ENCODE data around the gene UNC5A.
A peak's percentile ranks its signal among the peaks of the same experiment; 100 is the strongest.

The UNC5A gene

DNA sequence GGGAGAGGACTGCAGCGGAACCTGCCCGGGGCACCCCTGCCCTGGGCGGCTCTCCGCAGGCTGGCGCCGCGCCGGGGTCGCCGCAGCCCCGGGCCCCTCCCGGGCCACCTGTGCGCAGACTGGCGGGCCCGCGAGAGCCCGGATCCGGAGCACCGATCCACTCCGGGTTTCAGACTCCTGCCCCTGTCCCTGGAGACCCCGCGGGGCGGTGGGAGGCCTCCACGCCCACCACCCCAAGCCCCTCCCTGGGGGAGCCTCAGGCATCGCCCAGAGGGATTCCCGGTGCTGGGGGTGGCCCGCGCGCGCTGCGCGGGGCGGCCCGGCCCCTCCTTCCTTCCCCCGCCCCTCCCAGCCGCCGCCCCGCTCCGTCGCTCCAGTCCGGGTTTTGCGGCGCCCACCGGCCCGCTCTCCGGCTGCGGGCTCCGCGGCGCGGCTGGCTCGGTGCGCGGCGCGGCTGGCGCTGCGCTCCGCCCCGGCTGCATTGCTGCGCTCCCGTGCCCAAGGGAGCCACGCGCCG lies at the start of gene UNC5A:
Gene UNC5A, plus strand, starts transcription at position 479 of the 517 bp plus-strand sequence. CDS start 192 bp downstream, outside the sequence.
- peak; percentile 74 for DNase-seq

DNA sequence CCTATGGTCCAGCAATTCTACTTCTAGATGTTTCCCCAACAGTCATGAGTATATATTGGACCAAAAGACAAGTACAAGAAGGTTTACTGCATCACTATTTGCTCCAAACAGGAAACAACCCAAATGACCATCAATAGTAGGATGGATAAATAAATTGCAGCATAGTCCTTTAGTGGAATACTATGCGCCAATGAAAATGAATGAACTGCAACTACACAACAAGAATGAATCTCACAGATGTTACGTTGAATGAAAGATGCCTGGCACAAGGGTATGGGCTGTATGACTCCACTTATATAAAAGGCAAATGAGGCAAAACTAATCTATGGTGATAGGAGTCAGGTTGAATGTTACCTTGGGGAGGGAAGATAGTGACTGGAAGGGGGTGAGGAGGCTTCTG lies 48.6 kb upstream of the UNC5A start:
- no peak for DNase-seq

DNA sequence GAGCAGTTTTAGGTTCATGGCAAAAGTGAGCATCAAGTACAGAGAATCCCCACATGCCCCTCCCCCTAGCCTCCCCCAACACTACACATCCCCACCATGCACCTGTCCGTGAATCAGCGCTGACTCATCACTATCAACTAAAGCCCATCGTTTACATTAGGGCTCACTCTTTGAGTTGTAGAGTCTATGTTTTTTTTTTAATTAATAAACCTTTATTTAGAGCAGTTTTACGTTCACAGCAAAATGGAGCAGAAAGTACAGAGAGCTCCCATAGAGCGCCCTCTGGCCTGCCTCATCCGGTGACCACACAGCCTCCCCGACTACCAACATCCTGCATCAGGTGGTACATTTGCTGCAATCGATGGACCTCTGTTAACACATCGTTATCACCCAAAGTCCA lies 47.9 kb upstream of the UNC5A start:
- no peak for DNase-seq

DNA sequence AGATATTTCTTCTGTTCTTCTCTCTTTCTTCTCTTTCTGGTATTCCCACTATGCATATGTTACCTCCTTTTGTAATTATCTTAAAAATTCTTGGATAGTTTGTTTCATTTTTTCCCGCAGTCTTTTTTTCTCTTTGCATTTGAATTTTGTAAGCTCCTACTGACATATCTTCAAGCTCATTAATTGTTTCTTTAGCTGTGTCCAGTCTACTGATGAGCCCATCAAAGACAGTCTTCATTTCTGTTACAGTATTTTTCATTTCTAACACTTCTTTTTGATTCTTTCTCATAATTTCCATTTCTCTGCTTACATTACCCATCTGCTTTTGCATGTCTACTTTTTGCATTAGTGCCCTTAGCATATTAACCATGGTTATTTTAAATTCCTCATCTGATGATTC lies 44.7 kb upstream of the UNC5A start:
- no peak for DNase-seq

DNA sequence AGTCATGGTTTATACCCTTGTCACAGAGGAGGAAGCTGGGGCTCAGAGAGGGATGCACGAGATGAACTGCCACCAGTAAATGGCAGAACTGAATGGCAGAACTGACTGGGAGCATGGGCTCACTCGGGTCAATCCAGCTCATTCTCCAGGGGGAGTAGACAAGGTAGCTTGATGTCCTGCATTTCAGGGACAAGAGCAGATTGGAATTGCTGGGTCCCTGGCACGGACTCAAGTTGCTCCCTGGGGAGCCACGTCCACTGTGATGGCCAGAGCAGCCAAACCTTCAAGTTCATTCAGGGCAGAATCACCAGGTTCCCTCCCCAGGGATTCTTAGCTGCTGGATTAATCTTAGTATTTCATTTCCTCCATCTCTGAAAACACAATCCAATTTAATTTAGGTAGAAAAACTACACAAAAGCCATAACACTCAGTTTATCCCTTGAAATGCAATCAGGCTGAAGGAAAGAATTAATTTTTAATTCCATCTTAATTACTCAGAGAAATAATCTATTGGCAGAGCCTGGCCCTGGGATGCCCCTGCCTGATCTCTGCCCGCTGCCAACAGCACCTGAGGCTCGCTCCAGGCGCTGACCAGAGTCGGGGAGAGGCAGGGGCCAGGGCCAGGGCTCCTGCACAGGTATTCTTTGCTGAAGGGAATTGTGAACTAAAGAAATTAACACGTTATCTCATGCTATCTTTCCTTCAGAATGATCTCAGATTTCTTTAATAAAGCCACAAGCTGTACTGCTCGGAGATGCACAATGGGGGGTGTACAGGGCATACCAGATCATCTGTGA lies 42.0 kb upstream of the UNC5A start:
- no peak for DNase-seq

DNA sequence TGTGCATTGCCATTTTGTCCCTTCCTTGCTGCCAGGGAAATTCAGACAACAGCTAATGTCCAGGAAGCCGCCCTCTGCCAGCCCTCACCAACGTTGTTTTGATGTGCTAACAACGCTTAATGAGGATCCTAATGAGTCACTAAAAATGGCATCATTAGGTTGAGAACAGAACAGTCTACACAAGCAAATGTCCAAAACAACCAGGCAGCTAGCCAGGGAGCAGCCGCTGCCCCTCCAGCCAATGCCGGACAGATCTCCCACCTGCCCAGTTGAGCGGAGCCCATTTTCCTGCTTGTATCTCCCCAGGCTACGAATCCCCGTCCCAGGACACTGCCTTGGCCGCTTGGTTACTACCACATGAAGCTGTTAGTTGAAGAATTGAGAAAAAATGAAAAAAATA lies 40.4 kb upstream of the UNC5A start:
- no peak for DNase-seq

DNA sequence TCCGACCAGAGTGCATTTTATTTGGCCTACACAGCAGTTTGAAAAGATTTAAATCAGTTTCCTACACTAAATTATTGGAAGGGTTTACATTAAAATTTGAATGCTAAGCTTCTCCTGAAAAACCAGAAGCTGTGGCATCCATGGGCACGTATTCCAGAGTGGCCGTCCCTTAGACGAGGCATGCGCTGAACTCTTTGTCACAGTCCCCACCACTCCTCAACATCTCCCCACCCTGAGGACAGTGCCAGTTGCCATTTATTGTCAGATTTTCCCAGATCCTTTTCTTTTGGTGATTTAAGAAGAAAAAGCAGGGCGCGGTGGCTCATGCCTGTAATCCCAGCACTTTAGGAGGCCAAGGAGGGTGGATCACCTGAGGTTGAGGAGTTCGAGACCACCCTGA lies 39.9 kb upstream of the UNC5A start:
- DNase-seq: no peak

DNA sequence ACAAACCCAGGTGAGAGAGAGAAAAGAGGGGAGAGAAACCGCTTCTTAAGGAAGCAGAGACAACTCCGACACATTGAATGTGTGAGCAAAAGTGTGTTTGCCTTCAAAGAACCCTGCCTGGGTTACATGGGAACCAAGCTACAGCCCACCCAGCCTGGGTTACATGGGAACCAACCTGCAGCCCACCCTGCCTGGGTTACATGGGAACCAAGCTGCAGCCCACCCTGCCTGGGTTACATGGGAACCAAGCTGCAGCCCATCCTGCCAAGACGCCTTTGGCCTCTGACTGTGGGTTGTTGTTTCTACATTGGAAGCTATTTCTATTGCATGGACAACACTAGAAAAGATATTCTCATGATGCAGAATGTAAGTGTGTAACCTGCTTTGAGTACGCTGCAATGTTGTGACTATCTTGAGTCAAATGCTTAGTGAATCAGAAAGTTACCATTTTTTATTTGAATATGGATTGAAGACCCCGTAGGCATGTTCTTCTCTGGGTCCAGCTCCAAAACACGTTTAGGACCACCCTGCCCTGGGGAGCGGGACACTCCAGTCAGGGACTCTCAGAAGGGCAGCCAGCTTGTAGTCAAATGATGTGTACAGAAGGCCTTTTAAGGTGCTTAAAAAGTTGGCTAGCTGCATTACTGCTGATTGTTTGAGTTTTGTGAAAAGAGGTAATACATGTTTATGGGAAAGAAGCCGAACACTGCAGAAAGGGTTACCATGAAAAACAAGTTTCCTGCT lies 39.1 kb upstream of the UNC5A start:
- DNase-seq: no peak

DNA sequence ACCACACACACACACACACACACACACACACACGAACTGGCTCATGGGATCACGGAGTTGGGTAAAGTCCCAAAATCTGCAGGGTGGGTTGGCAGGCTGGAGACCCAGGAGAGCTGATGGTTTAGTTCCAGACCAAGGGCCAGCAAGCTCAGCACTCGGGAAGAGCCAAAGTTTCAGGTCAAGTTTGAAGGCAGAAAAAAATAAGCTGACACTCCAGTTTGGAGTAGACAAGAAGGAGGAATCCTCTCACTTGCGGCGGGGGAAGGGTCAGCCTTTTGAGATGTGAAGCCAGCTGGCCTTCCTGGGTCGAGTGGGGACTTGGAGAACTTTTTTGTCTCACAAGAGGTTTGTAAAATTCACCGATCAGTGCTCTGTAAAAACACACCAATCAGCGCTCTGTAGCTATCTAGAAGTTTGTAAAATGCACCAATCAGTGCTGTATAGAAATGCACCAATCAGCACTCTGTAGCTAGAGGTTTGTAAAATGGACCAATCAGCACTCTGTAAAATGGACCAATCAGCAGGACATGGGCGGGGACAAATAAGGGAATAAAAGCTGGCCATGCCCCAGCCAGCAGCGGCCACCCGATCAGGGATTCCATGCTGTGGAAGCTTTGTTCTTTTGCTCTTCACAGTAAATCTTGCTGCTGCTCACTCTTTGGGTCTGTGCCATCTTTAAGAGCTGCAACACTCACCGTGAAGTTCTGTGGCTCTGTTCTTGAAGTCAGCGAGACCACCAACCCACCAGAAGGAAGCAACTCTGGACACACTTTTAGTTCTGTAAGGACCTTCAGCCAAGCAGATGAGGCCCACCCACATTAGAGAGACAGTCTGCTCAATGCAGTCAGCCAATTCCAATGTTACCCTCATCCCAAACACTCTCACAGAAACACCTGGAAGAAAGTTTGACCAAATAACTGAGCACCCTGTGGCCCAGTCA lies 37.8 kb upstream of the UNC5A start:
- no peak for DNase-seq

DNA sequence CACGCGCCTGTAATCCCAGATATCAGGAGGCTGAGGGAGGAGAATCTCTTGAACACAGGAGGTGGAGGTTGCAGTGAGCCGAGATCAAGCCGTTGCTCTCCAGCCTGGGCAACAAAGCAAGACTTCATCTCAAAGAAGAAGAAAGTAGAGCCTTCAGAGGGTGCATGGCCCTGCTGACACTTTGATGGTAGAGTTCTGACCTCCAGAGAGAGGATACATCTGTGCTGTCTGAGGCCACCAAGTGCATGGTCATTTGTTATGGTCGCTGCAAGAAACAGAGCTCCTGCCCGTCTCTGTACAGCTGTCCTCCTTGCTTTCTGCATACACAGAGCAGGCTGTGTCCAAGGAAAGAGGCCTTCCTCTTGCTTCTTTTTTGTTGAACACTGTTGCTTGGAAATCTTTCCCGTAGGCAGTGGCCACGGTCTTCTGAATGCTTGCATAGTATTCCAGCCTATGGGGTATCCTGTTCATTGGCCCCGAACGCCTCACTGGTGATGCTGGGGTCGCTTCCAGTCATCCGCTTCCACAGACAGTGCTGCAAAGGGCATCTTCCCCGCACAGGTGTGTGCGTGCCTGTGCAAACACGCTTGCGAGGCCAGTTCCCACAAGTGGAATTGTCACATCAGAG lies 36.8 kb upstream of the UNC5A start:
- DNase-seq: no peak

DNA sequence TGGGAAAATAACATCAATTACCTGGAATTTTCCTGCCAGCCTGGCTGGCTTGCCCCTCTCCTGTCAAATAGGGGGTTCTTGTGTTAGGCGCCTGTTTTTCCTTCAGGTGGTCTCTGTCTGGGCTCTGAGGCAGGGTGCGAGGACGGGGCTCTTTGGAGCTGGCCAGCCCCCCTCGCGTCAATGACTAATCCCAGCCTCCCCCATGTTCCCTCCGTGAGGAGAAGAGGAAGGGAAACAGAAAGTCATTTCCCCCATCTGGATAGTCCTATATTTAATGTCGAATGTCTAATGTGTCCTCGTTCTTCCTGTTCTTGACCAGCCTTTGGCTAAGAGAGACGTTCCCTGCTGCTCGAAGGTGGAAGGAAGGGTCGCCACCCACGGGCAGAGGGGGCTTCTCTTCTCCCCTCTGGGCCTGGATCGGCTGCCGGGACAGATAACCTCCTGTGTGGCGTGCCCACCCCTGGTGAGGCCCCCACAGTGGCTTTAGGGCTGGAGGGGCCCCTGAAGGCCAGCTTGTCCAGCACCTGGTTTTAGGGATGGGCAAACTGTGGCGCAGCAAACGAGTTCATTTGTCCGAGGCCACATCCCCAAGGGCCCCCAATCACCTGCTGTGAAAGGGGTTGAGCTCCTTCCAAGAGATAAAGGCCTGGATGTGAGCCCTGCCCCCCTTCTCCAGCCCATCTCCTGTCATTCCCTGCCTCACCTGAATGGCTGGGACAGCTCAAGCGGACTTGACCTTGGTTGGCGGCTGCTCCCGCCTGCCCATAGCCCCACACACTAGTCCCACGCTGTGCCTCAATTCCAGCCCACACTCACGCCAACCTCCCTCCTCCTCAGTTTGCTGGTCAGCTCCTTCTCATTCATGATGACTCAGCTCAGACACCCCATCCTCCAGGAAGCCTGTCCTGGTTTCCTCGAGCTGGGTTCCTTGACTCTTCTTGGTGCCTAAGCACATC lies 35.9 kb upstream of the UNC5A start:
- no peak for DNase-seq

DNA sequence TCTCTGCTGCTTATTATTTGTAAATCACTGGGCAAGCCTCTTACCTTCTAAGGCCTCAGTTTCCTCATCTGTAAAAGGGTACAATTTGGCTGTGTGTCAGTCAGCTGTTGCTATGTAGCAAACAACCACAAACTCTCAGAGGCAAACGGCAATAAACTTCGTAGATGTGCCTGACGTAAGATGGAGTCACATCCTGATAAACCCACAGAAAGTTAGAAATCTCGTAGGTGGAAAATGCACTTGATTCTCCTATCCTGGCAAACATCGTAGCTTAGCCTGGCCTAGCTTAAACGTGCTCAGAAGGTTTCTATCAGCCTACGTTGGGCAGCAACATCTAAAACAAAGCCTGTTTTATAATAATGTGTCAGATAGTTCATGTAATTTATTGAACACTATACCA lies 35.0 kb upstream of the UNC5A start:
- DNase-seq: no peak

DNA sequence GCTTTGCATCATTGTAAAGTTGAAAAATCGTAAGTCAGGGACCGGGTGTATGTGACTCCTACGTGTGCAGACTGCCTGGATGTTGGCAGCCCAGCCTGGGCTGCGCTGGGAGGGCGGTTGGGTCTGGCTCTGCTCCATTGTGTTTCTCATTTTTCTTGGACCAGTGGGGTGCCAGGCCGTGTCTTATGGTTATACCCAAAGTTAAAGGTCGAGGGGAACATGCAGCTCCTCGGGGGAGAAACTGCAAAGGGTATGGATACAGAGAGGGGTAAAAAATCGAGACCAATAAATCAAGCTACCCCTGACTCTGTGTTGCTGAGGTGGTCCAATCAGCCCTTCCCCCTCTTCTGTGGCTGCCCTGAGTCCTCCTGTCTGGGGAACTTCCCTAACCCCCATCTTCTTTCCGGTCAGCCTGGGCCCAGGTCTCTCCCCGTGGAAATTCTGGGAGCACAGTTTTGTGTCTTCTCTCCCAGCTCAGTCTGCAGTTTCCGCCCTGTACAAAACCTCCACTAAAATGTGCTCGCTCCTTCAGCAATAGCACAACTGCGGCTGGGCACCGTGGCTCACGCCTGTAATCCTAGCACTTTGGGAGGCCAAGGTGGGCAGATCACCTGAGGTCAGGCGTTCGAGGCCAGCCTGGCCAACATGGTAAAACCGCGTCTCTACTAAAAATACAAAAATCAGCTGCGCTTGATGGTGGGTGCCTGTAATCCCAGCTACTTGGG lies 34.1 kb upstream of the UNC5A start:
- no peak for DNase-seq

DNA sequence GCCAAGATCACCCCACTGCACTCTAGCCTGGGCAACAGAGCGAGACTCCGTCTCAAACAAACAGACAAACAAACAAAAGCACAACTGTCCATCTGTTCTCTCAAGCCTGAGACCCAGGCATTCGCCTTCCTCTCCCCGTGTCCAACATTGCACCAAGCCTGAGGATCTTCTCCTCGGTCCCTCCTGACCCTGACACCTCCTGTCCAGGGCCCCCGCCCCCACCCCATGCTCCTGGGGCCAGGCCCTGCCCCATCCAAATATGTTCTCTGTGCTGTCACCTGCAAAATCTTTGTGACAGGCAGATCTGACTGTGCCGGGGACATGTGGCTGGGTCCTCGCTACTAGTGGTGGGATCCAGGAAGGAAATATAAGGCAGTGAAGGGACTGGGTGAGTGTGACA lies 33.4 kb upstream of the UNC5A start:
- no peak for DNase-seq

DNA sequence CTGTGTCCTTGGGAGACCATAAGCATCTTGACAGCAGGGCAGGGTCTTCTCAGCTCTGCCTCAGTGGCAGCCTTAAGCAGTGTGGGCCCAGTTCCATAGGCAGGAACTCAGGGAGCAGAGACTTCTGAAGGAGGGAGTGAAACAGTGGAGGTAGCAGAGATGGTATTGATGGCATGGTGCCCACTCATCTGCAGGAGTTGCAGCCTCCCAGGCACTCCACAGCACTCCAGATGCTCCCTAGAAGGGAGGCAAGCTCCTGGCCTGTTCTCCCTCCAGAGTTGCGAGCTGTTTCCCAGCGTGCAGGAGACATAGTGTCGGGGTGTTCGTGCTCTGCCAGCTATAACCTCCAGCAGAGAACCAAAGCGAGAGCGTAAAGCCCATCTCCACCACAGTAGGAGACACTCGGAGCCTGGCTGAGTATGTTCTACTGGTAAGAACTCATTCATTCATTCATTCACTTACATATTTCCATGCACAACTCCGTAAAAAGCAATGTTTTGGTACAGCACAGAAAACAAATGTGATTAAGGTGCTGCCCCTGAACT lies 31.4 kb upstream of the UNC5A start:
- DNase-seq: peak; percentile 14

DNA sequence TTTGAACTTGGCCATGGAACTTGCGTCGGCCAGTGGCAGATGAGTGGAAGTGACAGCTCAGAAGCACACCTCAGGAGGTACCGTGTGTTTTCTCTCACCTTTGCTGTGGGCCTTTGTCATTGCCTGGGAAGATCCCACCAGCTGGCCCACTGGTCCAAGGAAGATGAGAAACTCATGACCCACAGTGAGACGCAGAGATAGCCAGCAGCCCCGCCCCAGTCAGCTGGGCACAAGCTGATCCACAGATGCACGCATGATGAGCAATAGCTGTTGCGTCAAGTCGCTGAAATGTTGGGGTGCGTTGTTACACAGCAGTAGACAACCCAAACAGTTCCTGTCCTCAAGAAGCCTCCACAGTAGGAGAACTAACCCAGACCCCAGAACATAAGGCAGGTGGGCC lies 30.8 kb upstream of the UNC5A start:
- no peak for DNase-seq

DNA sequence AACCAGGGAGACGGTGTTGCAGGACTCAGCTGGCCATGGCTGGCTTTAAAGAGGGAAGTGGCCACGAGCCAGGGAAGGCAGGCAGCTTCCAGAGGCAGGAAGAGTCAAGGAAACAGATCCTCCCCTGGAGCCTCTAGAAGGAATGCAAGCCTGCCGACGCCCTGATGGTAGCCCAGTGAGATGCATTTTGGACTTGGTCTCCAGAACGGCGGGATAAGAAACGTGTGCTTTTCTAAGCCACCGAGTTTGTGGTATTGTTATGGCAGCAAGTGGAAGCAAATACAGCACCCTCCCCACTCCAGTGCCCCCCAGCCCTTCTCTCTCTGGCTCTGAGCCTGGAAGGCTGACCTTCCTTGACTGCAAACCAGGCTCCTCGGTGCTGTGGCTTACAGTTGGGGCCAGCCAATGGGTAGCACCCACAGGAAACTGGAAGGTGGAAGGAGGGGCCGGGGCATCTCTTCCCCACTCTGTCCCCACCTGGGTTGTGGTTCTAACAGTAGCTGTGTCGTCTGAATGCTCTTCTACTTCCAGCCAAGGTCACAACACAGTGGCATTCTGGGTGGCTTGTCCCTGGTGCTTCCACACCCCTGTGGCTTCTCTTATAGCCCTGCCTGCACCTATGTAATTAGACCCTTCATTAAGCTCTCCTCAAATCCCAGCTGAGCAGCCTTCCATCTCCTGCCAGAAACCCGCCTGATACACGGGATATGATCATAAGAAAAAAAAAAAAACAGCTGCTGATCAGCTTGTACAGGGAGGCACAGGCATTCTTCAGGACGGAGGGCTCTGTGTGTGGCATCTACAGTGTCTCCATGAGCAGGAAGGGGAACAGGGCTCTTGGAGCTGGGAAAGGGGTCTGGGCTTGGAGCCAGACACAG lies 29.9 kb upstream of the UNC5A start:
- peak; percentile 43 for DNase-seq

DNA sequence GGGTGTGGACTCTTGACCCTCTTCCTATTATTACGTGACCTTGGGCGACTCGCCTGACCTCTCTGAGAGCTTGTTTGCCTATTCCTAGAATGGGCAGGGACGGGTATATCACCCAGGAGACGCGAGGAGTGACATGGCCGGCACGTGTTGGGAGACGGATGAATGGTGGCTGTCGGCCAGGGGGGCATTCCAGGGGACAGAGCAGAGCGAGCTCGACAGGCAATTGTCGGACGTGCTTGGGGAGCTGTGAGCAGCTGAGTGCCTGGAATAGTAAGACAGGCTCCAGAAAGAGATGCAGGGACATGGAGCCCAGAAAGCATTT lies 29.3 kb upstream of the UNC5A start:
- no peak for DNase-seq

Data from NCI-H1694 (cell line).